ENCODE results near the gene ATP6V1C2. TPM values are rescaled to one million over a fixed set of nuclear protein-coding genes. Genes with fewer than 3 reads are reported as not detected.

The ATP6V1C2 gene
- total RNA-seq, 3 donors from 2014 or later (not counting 1 experiment from before 2014, with no cell fraction given): 0.92 TPM; not detected in 2

- Histone ChIP-seq H3K36me3 (ENCODE audit: control insufficient read depth, insufficient read depth, low read length) (peaks cover 8% of the 10 kb centered on the region), H3K27ac (ENCODE audit: low read length) (no peak overlapping the region), H3K4me1 (ENCODE audit: control insufficient read depth, insufficient read depth, low read length) (peaks cover 17% of the 10 kb centered on the region), H3K9me3 (ENCODE audit: control insufficient read depth, insufficient read depth, low read length) (no peaks in the 10 kb centered on the region), H3K4me3 (ENCODE audit: low read length) (no peak overlapping the region), H3K27me3 (ENCODE audit: control insufficient read depth, insufficient read depth, low read length) (no peaks in the 10 kb centered on the region)
- Mint-ChIP-seq H3K4me3 (no peak overlapping the region), H3K9me3 (no peaks in the 10 kb centered on the region), H3K36me3 (no peaks in the 10 kb centered on the region), H3K27ac (peak overlapping the region in 1 of 2 donors; percentile 32), H3K27me3 (ENCODE audit: low read depth in 2 of 2) (no peaks in the 10 kb centered on the region), H3K4me1 (peaks cover 42 to 49% of the 10 kb centered on the region in 2 donors)
- ATAC-seq (no peak), DNase-seq (no peak)
- 85% methylated on average over 1 of the region's 3 CpGs for WGBS (ENCODE audit: insufficient coverage)
- intact Hi-C loops (cut with micrococcal nuclease): no loop called here
- TF ChIP-seq, protein P1, sequence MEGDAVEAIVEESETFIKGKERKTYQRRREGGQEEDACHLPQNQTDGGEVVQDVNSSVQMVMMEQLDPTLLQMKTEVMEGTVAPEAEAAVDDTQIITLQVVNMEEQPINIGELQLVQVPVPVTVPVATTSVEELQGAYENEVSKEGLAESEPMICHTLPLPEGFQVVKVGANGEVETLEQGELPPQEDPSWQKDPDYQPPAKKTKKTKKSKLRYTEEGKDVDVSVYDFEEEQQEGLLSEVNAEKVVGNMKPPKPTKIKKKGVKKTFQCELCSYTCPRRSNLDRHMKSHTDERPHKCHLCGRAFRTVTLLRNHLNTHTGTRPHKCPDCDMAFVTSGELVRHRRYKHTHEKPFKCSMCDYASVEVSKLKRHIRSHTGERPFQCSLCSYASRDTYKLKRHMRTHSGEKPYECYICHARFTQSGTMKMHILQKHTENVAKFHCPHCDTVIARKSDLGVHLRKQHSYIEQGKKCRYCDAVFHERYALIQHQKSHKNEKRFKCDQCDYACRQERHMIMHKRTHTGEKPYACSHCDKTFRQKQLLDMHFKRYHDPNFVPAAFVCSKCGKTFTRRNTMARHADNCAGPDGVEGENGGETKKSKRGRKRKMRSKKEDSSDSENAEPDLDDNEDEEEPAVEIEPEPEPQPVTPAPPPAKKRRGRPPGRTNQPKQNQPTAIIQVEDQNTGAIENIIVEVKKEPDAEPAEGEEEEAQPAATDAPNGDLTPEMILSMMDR (IDR thresholded peaks at IDR 0.05): no peak
These were observed 85.1 kb downstream of the ATP6V1C2 start for GRCh38 chr2:10806543-10806942.

DNA sequence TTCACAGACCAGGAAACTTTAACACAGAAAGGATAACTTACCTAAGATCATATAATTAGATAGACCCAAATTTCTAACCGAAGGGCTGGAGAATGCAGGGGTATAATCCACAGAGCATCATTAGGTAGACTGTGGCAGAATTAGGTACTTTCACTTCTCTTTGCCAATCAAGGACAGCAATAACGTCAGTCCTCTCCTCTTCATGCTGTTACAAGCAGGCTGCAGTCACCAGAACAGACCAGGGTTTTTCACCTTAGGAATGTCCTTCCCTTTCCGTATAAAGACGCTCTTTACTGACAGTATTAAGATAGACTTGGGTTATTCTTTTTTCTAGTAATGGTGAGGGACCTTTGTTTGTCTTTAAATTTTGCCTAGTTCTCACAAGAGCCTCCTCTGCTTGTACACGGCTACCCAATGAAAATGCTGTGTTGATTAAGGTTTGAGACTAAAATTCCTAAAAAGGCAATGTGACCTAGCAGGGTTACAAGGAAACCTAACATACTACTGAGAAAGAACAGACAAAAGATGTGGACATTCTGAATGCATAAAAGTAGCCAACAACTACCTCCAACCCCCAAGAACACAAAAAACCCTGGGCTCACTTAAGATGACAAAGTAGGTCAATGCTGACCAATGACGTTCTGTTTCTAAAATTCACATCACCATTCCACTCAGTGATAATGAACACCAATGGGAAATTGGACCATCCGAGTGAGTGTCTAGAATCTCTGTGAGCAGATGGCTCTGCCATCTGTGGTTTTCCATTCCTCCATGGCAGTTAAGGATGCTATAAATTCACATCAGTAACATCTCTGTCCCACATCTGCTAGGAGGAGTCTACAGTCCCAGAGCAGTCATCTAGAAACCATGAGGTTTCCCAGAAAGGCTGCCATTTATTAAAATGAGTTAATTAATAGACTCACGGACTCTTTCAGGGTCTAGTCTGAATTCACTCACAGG lies 89.1 kb downstream of the ATP6V1C2 start:
- peaks cover 35 to 44% of the 10 kb centered on the region in 2 donors for H3K4me1 Mint-ChIP-seq
- DNase-seq (peak in 1 of 2 donors; percentile 54), ATAC-seq (no peak)
- no peaks in the 10 kb centered on the region for H3K27me3 Mint-ChIP-seq (ENCODE audit: low read depth in 2 of 2)
- intact Hi-C loops (cut with micrococcal nuclease): no loop called here
- TF ChIP-seq, protein P1 (IDR thresholded peaks at IDR 0.05): no peak
- no peaks in the 10 kb centered on the region for H3K9me3 Mint-ChIP-seq
- no peak overlapping the region for H3K4me3 ChIP-seq (ENCODE audit: low read length)
- H3K9me3 ChIP-seq (ENCODE audit: control insufficient read depth, insufficient read depth, low read length): no peaks in the 10 kb centered on the region
- no peaks in the 10 kb centered on the region for H3K36me3 Mint-ChIP-seq
- H3K4me3 Mint-ChIP-seq: peak overlapping the region; percentile 91
- H3K27ac Mint-ChIP-seq: peak overlapping the region; percentile 69 to 82
- peak overlapping the region; percentile 46 for H3K27ac ChIP-seq (ENCODE audit: low read length)
- H3K4me1 ChIP-seq (ENCODE audit: control insufficient read depth, insufficient read depth, low read length): peaks cover 26% of the 10 kb centered on the region
- H3K36me3 ChIP-seq (ENCODE audit: control insufficient read depth, insufficient read depth, low read length): peaks cover 2% of the 10 kb centered on the region
- 41% methylated on average over 4 of the region's 8 CpGs for WGBS (ENCODE audit: insufficient coverage)
- no peaks in the 10 kb centered on the region for H3K27me3 ChIP-seq (ENCODE audit: control insufficient read depth, insufficient read depth, low read length)

- peaks cover 0 to 2% of the 10 kb centered on the region in 2 donors for H3K27me3 Mint-ChIP-seq (ENCODE audit: low read depth in 2 of 2)
These were observed 90.1 kb downstream of the ATP6V1C2 start for GRCh38 chr2:10811517-10811916.

More at GRCh38 chr2:10811517-10811916, 90.1 kb downstream of the ATP6V1C2 start:
- Mint-ChIP-seq H3K4me3 (peak overlapping the region; percentile 91), H3K27ac (peak overlapping the region; percentile 69 to 82), H3K4me1 (peaks cover 35 to 44% of the 10 kb centered on the region in 2 donors), H3K9me3 (no peaks in the 10 kb centered on the region), H3K36me3 (no peaks in the 10 kb centered on the region)
- DNase-seq (no peak), ATAC-seq (no peak)
- Histone ChIP-seq H3K36me3 (ENCODE audit: control insufficient read depth, insufficient read depth, low read length) (peaks cover 2% of the 10 kb centered on the region), H3K9me3 (ENCODE audit: control insufficient read depth, insufficient read depth, low read length) (no peaks in the 10 kb centered on the region), H3K27ac (ENCODE audit: low read length) (peak overlapping the region; percentile 45), H3K4me1 (ENCODE audit: control insufficient read depth, insufficient read depth, low read length) (peaks cover 26% of the 10 kb centered on the region), H3K27me3 (ENCODE audit: control insufficient read depth, insufficient read depth, low read length) (no peaks in the 10 kb centered on the region), H3K4me3 (ENCODE audit: low read length) (peak overlapping the region; percentile 58)
- 23% methylated on average over 14 of the region's 14 CpGs for WGBS (ENCODE audit: insufficient coverage)
- TF ChIP-seq, protein P1 (IDR thresholded peaks at IDR 0.05): no peak
- intact Hi-C loops (cut with micrococcal nuclease): no loop called here

Measured in natural killer cell (primary cell).